Activated CD4-positive, alpha-beta T cell treated with anti-CD3 and anti-CD28 coated beads, Interleukin-2, amount 50 U/mL, for 48 hours (primary cell): ENCODE results near the gene HEMK1.

ENCODE experiments used
- DNase-seq, 2 experiments: peaks; one replicate each; pipeline ENCODE4 v3.0.0-alpha.2; 2020

HEMK1 gene

DNA sequence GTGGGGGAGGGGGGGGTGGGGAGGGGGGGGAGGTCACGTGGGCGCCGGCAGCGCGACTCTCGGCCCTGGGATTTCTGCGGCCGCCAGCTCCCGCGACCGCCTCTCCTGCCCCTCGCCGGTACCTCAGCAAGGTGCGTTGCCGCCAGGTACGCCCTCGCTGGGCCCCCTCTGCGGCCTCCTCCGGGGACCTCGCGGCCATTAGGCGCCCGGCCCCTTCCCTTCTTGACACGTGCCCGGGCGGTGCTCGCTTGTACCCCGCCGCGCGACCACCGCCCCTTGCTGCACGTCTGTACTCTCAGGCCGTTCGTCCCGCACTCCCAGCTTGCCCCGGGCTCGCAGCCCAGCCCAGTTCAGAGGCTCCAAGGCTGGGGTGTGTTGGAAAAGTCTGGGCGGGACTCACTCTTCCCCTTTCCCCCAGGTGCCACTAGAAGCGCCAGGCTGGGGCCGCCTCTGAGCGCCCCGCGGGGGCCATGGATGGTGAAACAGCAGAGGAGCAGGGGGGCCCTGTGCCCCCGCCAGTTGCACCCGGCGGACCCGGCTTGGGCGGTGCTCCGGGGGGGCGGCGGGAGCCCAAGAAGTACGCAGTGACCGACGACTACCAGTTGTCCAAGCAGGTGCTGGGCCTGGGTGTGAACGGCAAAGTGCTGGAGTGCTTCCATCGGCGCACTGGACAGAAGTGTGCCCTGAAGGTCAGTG lies 47.9 kb downstream of the HEMK1 start, which contains the start of gene MAPKAPK3:
TSS of gene MAPKAPK3 (plus strand) at position 56 of the 696 bp plus-strand sequence. CDS start at position 471, 415 bp downstream.
- DNase-seq = peak; percentile 32 to 46

DNA sequence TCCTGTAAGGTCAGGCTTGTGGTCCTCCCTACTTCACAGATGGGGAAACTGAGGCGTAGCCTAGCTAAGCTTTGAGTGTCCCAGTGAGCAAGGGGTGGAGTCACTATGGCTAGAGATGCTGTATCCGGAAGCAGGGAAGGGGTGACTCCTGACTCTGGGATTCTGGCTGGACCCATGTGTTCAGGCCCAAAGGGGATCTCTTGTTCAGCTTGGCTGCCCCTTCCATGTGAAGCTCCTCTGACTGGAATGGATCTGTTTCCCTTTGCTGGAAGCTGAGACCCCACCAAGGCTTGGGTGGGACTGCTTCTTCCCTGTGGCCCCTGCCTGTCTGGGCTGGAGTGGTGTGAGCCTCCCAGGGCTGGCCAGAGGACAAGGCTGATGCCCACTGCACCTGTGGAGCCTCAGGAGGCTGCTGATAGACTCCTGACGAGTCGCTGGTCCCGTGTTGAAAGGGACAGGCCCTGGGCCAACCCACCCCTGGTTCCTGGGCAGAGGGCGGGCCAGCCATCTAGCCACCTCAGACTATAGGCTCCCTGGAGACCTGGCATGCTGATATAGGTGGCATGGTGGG lies 48.7 kb downstream of the HEMK1 start:
- peak; percentile 41 to 53 for DNase-seq

DNA sequence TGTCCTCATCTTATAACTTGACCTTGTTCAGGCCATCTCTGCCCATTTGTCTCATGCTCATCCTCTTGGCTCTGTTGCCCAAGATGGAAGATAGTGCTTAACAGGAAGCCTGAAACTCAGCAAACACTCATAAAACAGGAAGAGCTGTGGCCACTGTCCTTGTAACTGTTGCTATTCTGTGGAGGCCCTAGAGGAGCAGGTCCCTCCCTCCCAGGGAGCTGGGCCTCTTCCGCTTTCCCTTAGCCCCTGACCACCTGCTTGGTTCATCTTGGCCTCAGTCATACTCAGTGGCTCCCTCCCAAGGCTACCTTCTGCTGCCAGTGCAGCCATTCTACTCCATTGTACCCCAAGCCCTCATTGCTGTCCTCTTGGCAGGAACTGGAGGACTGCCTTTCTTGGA lies 51.1 kb downstream of the HEMK1 start:
- no peak for DNase-seq

DNA sequence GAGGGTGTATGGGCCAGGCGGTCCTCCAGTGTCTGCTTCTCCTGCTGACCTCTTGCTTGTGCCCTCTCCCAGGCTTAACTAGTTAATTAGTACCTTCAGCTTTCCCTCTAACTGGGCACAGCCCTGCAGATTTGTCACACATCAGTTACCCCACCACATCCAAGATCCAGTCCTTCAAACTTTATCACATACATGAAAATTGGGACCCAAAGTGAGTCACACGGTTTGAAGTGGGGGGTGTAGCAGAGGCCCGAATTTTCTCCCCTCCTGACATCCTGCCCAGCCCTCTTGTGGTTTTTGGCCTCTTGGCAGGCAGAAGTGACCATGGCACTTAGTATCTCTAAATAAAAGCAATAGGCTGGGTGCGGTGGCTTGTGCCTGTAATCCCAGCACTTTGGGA lies 51.5 kb downstream of the HEMK1 start:
- DNase-seq = no peak

DNA sequence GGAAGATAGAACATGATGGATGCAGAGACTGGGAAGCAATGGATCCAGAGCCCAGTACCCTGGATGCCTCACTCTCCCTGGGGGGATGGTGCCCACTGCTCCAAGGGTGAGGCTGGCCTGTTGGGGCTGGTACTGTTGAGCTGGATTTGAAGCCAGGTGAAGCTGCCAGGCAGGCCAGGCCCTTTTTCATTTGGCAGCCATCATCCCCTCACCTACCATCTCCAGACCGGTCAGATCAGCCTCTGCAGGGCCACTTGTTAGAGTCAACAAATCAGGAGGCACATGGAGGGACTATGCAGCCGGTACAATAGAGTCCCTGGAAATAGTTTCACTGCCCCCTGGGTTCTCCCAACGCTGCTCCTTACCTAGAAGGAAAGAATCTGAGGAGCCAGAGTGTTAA lies 53.6 kb downstream of the HEMK1 start:
- DNase-seq = no peak

DNA sequence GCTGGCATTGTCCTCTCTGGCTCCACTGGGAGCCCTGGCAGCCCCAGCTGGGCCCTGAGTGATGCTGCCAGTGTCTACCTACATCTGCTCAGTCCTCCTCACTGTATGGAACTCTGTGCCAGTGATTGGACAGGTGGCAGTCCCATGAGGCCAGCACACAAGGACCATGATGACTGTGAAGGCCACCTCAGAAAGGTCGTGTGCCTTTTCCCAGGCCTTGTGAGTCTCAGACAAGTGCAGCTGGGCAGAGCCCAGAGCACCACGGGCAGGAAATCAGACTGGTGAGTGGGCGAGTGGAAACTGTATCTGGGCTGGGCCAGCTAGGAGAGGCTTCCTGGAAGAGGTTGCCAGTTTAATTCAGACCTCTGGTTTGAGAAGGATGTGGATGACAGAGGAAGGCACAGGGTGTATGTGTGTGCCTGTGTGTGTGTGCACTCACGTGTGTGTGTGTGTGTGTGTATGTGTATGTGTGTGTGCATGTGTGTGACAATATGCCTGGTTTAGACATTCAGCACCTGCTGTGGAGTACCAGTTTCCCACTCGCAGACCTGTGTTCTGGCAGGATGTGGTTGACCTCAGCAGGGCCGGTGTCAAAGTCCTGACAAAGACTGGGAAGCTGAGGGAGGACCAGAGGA lies 54.6 kb downstream of the HEMK1 start:
- DNase-seq = peak; percentile 70 to 79

DNA sequence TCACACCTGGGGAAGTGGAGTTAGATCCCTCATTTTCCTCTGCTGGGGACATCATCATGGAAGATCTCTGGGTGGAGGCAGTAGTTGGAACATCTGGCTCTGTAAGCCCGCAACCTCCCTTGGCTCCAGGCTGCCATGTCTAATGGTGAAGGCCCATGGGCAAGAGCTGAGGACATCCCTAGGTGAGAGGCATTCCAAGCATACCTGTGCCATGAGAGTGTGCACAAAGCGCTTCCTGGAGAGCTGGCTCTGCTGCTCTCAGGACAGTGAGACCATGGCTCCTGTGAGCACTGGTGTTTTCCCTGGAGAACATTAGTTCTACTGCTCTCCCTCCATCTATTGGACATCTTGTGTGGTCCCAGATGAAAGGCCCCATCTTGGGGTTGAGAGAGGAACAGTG lies 55.3 kb downstream of the HEMK1 start:
- no peak for DNase-seq

DNA sequence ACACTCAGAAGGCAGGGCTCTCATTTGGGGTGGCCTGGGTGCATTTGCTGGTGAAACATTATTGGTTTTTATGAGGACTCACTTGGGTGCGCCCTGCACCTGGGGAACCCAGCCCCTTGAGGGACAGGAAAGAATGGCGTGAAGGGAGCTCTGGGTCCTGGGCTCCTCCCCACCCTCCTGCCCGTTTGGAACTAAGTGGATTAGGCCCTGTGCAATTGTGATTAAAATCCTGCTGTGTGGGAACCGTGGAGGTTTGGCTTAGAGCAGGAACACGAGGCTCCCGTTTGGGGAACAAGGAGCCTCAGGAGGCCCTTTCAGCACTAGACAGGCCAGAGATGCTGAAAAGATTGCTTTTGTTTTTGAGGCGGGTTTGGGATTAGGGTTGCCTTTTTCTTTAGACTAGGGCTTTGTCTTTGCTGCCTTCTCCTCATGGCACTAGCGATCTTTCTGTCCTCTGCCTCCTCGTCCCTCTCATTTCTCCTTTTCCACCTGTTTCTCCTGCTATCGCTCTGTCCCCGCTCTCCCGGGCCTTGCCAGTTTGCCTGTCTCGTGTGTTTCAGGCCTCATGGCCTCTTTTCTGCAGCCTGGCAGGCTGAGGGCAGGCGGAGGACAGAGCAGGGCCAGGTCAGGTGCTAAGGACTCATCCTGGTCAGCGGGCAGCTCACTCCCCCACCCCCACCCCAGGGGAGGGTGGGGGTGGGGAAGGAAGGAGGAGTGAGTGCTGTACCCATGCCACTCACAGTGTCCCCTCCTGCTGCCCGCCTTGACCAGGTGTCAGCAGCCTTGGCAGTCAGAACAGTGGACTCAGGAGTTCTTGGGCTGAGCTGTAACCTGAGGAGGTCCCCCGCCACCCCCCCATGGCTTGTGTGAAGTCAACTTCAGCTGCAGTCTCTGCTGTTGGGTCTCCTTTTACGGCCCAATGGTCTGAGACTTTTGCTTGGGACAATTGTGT lies 56.2 kb downstream of the HEMK1 start:
- DNase-seq = no peak

DNA sequence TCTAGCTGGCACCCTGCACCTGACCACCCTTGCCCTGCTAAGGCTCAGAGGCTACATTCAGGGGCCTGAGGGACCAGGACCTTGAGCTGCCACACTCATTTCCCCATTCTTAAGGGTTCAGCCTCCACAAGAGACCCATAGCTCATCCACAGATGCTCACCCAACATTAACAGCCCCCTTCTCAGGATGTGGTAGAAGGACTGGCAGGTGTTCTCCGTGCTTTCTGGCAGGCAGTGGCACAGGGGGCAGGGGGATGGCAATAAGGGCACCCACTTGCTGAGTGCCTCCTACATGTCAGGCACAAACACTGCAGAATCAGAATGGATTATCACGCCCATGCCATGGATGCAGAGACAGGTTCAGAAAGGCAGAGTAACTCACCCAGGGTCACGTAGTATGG lies 57.1 kb downstream of the HEMK1 start:
- no peak for DNase-seq

DNA sequence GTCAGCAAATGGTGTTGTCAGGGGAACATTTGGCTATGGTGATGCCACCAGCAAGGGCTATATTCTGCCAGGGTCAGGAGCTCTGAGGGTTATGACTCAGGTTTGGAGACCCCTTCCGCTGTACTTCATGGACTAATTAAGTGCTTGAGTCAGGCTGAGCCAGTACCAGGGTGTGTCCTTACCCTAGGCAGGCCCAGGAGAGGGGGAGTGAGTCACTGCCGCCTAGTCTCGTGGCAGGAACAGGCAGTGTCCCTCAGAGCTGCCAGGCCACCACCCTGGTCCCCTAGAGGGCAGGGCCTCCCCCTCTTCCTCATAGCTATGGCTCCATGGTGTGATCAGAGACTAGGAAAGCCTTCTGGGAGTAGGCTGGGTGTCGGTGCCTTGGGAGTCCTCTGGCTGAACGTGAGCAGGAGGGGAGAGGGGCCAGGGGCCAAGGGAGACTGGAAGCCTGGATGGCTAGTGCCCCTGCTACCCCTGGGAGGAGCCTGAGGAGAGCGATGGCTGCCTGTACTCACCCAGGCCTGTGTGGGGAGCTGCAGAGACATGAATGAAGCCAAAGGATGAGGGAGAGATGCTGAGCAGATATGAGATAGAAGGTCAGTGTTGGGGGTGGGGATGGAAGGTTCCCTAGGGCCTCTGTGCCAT lies 58.2 kb downstream of the HEMK1 start:
- peak; percentile 33 to 48 for DNase-seq

DNA sequence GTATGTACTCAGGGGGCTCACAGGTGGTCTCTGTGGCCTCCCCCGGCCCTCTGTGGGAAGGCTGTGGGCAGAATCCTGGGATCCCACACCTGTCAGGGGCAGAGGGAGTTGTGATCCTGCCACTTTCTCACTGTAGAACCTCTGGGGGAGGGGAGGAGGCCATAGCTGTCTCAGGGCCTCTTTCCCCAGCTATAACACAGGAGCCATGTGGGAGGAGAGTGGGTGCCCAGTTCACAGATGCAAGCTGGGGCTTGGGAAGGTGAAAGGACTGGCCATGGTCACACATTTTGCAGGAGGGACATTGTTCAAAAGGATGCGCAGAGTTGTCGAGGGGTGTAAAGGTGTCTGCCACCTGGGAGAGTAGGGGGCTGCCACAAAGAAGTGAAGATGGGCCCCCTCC lies 59.3 kb downstream of the HEMK1 start:
- DNase-seq = no peak

DNA sequence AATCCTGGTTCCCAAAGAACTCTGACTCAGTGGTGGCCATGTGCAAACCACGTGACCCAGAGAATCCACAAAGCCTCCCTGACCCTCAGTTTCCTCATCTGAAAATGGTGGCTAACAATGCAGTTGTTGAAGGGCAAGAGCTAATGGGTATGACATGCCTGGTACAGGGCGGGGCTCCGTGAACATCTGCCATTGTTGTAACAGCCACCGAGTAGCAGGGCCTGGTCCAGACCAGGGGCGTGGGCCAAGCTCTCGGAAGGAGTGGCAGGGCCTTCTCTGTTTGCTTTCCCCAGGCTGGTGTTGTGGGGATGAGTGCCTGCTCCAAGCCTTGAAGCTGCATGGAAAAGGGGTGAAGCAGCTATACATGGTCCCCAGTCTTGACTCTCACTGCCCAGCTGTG lies 61.1 kb downstream of the HEMK1 start:
- DNase-seq = no peak

DNA sequence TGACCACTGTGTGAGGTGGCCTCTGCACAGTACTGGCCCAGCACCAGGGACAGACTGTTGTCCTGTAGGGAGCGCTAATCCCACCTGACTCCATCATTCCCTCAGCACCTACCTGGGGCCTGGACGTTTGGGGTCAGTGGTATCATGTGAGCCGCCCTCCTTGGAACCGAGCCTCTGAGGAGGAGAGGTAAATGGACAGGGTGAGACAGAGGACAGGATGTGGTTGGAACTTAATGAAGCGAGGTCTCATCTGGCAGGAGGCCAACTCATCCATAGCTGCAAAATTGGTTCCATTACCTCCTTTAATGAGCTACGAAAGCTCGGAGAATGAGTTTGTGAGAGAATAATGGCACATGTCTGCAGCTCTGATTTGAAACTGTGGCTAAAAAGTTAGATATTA lies 61.6 kb downstream of the HEMK1 start:
- no peak for DNase-seq

DNA sequence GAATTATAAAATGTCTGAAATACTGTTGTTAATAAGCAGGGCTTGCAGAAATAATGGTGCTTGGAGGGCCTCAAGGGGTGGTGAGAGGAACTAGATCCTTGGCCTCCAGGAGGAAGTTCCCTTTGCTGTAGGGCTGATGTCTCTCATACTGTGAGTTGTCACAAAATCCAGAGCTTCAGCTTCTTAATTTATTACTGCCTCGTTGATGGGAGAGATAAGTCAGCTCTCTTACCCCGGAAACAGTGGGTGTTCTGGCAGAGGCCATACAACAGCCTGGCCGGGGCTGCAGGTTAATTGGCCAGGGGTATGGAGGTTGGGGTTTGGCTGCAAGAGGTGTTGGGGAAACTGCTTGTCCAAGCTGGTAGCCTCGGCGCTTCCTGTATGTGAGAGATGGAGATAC lies 63.1 kb downstream of the HEMK1 start:
- peak in 1 of 2 experiments; percentile 34 for DNase-seq

DNA sequence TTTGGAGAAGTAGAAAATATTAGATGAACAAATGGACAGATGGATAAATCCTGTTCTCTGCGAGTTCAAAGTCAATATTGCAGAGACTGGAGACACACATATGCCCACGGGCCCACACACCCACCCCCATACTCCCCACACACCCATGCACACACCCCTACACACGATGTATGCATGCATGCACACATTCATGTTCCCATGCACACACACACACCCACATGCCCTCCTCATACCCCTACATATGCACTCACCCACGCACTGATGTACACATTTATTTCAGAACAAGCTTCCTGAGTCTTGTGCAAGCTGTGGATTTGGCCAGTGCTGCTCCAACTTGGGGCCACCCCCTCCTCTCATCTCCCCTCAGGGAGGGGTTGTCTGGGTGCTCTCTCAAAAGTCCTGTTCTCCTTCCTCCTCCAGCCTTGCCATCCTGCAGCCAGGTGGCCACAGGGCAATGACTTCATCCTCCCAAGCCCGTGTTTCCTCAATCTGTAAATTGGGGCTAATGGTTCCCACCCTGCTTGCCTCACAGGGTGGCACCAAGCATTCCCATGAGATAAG lies 64.0 kb downstream of the HEMK1 start:
- DNase-seq = no peak

DNA sequence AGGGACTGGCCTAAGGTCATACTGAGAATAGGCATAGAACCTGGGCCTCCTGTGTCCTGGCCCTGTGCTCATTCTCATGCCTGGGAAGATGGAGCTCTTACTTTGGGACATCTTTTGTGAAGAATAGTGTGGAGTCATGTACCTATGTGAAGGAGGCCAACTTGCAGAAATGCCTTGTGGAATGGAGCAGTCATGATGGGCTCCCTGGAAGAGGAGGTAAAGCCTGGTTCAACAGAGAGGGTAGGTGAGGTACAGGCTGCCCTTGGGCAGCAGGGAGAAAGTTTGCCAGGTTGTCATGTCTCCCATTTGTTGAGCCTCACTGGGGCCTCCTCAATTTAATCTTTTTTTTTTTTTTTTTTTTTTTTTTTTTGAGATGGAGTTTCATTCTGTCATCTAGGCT lies 65.7 kb downstream of the HEMK1 start:
- no peak for DNase-seq

DNA sequence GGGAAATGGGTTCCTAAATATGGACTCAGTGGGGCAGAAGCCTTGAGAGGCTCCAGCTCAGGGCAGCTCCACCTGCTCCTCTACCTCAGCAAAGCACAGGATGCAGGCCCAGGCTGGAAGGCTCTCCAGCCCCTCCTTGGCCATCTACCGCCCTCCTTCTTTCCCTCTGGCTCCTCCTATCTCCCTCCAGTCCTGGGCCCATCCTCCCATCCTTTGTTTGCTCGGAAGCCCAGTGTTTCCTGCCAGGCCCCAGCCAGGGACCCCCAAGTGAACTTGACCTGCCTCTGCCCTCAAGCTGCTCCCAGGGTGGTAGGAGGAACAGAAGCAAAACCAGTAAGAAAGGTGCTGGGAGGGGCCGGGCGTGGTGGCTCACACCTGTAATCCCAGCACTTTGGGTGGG lies 67.7 kb downstream of the HEMK1 start:
- no peak for DNase-seq

DNA sequence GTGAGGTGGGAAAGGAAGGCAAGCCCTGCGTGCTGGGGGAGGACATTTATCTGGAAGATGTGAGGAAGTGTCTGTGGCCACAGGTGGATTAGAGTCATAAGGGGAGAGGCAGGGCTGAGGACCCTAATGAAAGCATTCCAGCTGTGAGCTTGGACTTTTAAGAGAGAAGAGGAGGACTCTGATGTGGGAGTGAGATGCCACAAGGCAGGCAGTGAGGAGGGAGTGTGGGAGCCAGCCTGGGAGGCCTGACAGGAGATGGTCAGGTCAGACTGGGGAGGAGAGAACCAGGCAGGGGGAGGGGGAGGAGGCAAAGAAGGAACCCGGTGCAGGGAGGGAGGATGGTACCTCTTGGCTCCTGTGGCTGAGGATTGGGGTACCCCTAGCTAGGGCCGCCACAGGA lies 68.6 kb downstream of the HEMK1 start:
- DNase-seq = no peak

DNA sequence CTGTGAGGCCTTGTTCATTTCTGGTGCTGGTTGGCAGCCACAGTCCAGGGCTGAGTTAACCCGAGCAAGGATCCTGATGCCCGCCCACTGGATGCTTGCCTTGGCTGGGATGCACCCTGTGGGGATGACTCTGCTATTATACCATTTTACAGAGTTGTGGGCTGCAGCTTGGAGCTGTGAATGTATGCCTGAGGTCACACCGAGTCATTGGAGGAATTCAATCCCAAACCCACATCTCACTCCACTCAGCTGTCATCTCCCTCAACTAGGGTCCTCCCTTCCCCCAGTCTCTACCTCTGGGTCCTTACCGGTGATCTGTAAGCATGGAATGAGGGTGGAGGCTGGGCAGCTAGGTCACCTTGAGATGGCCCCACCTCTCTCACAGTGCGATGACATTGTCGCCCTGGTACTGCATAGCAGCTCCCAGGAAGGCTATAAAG lies 69.8 kb downstream of the HEMK1 start:
- DNase-seq = no peak

DNA sequence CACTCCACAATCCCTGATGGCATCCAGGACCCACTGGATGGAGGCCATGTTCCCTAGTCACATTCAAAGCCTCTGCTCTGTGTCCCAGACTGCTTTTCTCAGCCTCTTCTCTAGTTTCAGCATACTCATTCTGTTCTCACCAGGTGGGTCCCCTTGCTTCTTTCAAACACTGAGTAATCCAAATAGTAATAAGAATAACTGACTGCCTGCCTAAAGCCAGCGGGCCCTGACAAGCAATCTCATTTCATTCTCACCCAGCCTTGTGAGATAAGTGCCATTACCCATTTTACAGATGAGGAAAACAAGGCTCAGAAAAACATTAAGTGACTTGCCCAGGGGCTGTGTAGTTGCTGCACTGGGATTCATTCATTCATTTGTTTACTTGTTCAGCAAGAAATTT lies 73.1 kb downstream of the HEMK1 start:
- DNase-seq = no peak

DNA sequence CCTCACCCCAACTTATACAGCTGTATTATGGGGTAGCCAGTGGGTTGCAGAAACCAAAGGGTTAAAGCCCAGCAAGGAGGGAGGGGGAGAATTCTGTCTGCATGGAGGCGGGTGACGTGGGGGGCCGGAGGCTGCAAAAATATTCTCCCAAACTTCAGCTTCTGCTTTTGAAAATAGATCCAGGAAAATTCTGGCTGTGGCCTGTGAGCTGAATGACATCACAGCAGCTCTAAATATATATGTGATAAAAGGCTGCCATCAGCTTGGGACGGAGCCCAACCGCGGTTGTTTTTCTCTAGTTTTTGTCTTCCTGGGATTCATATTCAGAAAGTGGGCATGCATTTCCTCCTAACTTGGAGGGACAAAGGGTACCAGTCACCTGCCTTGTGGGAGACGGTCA lies 75.2 kb downstream of the HEMK1 start:
- DNase-seq = no peak

DNA sequence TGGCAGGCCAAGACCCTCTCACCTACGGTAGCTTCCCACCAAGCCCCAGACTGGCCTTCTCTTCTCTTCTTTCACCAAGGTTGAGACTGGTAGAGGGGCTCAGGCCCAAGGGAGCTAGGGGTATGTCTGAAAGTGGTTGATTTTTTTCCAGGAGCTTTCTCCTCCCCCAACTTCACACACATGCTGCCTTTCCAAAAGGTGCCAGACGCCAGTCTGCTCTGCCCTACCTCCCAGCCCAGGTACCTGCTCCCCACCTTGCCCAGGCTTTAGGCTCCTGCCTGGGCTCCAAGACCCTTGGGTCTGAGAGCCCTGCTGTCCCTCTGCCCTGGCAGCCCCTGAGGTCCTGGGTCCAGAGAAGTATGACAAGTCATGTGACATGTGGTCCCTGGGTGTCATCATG lies 76.1 kb downstream of the HEMK1 start:
- no peak for DNase-seq
